OCI-LY1 (cell line): ENCODE results near the gene PHF2.

ENCODE experiments used
- CTCF ChIP-seq: fragments of 200-600 bp; sonication (generic), shearing (Covaris generic); IDR thresholded peaks from 2 replicates; pipeline ENCODE4 v1.5.1; 2017; ENCODE audit warnings: mild to moderate bottlenecking, antibody characterized with exemption, low read length, moderate library complexity, mixed read lengths
- EZH2 ChIP-seq: fragments of 200-600 bp; sonication (generic), shearing (Covaris generic); IDR thresholded peaks from 2 replicates; pipeline ENCODE4 v1.8.0; 2017; ENCODE audit warnings: borderline replicate concordance, mixed run types, mild to moderate bottlenecking, antibody characterized with exemption, low read length, moderate library complexity, mixed read lengths

GRCh38 chr9:93645921-93646639 lies 69.7 kb downstream of the PHF2 start:
- TF ChIP-seq CTCF (no peak), EZH2 (no peak)
